ENCODE results near the gene EIF3D.
A peak's percentile ranks its signal among the peaks of the same experiment; 100 is the strongest.

The EIF3D gene

DNA sequence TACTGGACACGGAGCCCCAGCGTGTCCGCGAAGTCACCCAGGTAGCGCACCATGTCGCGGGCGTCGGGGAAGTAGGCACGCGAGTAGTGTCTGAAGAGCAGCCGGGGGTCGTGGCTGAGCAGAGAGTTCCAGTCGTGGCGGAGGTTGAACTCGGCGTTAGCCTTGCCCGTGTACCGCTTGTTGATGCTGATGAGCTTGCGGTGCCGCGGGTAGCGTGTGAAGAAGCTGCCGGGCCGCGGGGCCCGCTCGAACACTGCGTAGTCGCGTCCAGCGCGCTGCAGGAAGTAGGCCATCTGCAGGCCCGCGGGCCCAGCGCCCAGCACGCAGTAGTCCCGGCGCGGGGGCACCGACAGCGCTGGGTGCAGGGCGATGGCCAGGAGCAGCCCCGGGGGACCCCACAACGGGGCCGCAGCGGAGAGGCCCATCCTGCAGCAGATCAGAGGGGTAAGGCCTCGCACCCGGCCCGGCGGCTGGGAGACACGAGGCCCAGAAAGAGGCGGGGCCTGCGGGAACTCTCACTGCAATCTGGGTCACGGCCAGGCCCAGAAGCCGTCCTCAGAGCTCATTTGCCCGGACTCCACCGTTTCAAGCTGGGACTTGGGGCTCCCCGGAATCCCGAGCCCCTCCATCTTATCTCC lies 22.8 kb downstream of the EIF3D start:
- DNase-seq (ENCODE audit: low spot score): no peak

- peak; percentile 37 for DNase-seq (ENCODE audit: low spot score)
Observed at GRCh38 chr22:36497910-36498665, 30.9 kb downstream of the EIF3D start.

DNA sequence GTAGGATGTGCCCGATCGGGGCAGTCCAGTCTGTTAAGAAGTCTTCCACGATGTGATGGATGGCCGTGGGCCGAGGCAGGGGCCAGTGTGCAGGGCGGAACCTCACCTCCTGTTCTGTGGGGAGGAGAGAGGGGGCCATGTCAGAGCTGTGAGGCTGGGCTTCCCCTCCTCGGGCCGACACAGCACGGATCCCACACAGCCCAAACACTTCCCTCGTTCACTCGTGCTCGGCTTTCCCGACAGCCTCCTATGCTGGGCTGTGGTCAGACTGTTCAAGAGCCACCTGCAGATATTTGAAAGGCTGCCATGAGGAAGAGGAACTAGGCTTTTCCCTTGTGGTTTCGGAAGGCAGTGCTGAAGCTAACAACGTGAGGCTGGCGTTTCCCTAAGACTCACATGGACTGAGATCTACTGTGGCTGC lies 35.3 kb downstream of the EIF3D start:
- peak; percentile 86 for DNase-seq (ENCODE audit: low spot score)

DNA sequence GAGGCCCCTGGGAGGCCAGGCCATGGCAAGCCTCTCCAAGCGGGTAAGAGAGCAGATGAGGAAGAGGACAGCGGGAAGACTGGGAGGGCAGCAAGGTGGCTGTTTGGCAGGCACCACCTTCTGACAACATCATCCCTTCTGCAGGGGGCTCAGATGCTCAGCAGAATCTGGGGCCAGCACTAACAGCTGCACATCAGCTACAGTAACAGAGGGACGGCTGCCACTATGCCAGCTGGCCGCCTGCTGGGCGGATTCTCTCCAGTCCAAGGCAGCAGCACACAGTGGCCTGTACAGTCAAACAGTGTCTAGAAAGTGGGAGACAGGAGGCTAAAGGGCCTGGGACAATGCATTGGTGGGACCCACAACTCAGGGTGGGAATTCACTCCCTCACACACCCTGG lies 36.9 kb downstream of the EIF3D start:
- DNase-seq (ENCODE audit: low spot score): no peak

GRCh38 chr22:36491155-36491554 lies 37.8 kb downstream of the EIF3D start:
- DNase-seq (ENCODE audit: low spot score): no peak

DNA sequence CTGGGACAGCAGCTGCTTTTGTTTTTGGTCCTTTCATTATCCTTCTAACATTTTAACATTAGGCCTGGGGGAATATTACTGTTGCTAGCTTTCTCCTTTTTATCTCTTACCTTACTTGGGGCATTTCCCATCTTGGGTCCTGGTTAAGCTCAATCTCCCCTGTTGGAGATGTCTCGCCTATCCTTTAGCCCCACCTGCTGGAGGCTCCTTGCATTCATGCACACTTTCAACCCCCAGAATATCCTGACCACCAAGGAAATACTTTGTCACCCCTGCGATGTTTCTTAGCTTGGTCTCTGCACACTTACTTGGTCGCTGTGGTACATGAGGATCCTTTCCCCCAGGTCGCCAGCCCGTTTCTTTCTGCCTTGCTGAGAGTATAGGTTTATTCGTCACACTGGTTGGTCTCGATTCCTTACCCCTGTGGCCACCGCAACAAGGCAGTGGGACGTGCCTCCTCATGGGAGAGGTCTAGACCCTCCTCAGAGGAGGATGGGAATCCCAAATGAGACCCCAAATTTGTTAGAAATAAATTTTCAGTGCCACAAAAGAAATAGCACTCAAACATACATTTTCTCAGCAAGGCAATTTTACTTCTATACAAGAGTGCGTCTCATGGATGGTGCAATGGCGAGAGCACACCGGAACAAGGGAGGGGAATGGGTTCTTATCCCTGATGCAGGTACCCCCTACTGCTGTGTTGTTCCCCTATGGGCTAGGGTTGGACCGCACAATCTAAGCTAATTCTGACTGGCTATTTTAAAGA lies 42.2 kb downstream of the EIF3D start:
- peak; percentile 75 for DNase-seq (ENCODE audit: low spot score)

- peak; percentile 97 for DNase-seq (ENCODE audit: low spot score)
Observed at GRCh38 chr22:36481393-36482168, 47.4 kb downstream of the EIF3D start, which contains the start of gene TXN2. Gene TXN2, minus strand, starts transcription at chr22:36481640. Its CDS starts 803 bp downstream, at chr22:36480837.

GRCh38 chr22:36480941-36481392 lies 48.0 kb downstream of the EIF3D start:
- DNase-seq (ENCODE audit: low spot score): no peak

- DNase-seq (ENCODE audit: low spot score): no peak
Observed at GRCh38 chr22:36478966-36479365, 50.0 kb downstream of the EIF3D start.

- DNase-seq (ENCODE audit: low spot score): no peak
Observed at GRCh38 chr22:36475341-36475740, 53.6 kb downstream of the EIF3D start.

DNA sequence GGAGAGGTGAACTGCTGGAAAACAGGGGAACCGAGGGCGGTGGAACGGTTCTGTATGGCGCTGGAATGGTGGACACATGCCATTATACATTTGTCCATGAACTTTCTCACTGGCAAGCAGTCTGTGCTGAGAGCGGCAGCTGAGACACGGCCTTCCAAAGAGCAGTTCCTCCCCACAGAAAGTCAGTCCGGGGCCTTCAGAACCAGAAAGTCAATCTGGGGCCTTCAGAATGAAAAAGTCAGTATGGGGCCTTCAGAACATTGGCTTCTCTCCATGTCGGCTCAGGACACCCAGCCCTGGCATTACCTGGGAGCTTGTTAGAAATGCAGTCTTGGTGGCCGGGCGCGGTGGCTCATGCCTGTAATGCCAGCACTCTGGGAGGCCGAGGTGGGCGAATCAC lies 56.3 kb downstream of the EIF3D start:
- DNase-seq (ENCODE audit: low spot score): no peak

DNA sequence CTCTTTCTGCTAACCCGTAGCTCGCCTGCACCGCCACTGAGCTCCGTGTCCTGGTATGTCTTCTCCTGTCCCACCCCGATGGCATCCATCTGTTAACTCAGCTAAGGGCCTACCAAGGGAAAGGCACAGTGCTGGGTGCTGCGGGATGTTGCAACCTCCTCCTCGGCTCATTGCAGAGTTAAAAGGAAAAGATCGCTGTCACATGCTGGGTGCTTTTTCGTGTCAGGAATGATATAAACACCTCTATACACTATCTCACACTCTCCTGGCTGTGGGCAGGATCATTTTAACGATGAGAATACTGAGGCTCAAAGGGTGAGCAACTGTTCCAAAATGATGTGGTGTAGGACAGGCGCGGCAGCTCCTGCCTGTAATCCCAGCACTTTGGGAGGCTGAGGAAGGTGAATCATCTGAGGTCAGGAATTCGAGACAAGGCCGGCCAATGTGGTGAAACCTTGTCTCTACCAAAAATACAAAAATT lies 57.6 kb downstream of the EIF3D start:
- no peak for DNase-seq (ENCODE audit: low spot score)

- no peak for DNase-seq (ENCODE audit: low spot score)
Observed at GRCh38 chr22:36470994-36471331, 58.0 kb downstream of the EIF3D start.

DNA sequence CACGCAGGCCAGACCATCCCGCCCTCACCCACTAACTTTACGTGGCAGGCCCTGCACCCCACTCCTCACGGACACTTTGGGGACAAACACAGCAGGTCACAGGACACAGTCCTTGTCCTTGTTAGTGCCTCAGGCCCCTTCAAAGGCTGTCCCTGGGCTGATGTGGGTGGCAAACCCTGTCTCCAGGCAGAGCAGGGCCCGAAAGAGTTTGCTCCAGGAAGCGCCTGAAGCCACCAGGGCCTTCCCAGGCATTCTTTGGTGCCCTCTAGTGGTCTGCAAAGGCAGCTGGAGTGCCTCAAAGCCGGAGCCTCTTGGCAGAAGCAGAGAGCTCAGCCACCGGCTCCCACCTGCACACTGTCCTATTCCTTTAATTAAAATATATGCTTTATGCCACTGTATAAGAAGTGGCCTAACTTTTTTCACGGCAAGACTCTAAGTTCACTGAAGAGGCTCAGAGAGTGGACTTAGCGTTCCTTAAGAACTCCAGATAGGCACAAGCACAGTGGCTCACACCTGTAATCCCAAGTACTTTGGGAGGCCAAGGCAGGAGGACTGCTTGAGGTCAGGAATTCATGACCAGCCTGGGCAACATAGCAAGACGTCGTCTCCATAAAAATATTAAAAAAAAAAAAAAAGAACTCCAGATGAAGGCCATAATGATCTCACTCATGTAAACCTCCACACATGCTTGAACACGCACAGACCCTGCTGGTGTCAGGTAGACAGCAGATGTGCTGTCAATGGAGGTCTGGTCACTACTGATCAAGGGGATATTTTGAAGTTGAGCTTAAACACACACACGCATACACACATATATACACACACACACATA lies 58.6 kb downstream of the EIF3D start:
- DNase-seq (ENCODE audit: low spot score): peak; percentile 89

- DNase-seq (ENCODE audit: low spot score): no peak
Observed at GRCh38 chr22:36469094-36469710, 59.8 kb downstream of the EIF3D start.

- DNase-seq (ENCODE audit: low spot score): no peak
Observed at GRCh38 chr22:36467946-36468345, 61.0 kb downstream of the EIF3D start.

GRCh38 chr22:36467042-36467810 lies 61.7 kb downstream of the EIF3D start:
- DNase-seq (ENCODE audit: low spot score): no peak

DNA sequence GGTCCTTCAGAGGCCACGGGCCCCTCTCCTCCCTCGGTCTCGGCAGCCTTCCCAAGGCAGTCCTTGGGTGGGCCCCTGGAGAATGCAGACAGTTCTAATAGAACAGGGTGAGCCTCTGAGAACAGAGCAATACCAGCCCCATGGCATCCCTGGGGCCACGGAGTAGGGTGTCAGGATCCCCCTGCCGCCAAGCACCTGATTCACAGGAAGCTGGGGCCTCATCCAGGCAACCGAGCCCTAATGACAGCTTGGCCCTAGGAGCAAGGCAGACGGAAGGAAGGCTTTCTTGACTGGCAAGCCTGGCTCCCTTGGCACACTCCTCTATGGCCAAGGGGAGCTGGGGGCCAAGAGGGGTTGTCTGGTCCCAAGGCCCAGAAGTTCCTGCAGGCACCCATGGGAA lies 62.7 kb downstream of the EIF3D start:
- DNase-seq (ENCODE audit: low spot score): no peak

- no peak for DNase-seq (ENCODE audit: low spot score)
Observed at GRCh38 chr22:36465232-36466021, 63.5 kb downstream of the EIF3D start.
